ENCODE measurements around the gene GLB1L3.
"Not testable (repeated sequence)": the region's sequence is repeated elsewhere in the genome, so short reads cannot be mapped to it uniquely, and the experiment has no call there.

Gene GLB1L3

DNA sequence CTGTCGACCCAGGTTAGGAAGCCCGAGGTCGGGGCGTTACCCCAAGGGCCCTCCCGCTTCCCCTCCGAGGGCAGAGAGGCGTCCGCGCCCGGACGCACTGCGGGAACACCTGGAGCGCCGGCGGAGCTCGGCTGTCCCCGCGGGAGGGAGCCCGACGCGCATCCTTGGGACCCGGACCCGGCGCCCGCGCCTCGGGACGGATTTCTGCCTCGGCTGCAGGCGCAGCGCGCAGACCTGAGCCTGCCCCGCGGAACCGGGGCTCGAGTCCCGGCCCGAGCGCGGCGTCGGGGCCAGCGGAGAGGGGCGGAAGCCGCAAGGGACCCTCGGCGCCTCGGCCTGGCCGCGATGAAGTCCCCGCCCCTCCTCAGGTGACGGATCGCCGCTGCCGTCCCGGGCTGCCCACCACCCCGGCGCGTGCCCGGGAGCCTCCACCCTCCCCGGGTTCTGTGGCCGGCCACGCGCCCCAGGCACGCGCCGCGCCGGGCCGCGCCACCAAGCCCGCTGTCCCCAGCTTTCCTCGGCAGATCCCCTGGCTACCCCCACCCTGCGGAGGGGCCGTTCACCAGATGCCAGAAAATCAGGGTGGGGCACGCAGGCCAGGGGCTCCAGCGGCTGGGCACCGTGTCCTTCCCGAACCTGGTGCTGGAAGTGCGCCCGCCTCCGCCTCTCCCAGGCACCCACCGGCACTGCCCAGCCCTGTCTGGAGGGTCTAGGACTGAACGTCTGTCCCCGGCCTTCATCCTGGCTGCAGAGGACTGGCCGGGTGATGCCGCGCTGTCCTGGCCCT, 410 bp downstream of the GLB1L3 start:
- no peak for DNase-seq

DNA sequence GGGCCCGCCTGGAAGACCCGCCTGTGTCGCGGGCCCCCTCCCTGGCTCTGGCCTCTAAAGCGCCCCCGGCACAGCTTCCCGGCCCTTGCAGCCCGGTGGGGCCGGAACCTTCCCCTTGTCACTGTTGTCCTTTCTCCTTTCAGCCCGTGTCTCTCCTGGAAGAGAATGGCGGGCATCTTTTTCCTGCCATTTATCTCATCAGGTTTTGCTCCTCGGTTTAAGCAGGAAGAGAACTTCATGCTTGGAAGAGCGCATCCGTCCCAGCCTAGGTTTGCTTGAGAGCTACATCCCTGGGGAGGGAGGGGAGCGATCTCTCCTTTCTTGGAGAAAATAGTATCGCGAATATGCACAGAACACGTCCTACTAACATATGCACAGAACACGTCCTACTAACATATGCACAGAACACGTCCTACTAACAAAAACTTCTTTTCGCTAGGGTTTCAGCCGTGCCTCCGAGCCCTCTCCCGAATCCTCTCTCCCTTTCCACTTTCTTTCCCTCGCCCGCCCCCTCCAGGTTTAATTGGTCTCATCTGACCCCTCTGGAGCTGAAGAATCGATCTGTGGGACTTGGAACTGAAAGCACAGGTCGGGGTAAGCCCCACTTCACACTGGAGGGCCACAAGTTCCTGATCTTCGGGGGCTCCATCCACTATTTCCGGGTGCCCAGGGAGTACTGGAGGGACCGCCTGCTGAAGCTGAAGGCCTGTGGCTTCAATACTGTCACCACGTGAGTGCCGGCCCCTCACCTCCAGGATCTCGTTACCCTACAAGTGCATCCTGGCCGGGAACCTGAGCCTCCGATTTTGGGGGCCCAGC, 1.2 kb downstream of the GLB1L3 start:
- DNase-seq, result no peak

DNA sequence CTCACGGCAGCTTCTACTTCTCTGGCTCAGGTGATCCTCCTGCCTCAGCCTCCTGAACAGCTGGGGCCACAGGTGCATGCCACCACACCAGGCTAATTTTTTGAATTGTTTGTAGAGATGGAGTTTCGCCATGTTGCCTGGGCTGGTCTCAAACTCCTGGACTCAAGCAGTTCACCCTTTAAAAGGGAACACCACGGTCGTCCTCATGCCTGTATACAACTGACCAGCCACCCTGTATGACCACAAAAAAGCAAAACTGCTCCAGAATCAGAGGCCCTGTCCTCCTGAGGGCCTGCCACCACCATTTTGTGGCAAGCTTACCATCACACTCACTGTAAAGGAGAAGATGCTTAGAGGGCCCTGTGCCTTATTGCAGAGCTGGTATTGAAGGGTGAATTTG, 2.2 kb downstream of the GLB1L3 start:
- no peak for DNase-seq

DNA sequence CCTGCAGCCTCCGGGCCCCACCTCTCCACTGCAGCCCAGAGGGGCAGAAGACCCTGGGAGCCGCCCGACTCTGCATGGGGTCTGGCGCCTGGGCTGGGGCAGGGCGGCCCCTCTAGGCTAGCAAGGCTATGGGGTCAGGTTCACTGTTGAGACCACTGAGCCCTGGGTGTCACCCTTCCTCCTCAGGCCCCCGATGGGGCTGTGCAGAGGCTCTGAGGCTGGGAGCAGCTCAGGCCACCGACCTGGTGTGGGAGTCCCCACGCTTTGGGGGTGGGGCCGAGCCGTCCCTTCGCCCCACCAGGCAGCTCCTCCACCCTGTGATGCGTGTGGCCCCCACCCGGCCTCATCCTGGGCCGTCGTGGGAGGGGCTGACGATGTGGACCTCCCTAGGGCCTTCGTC, 5.5 kb downstream of the GLB1L3 start:
- not testable (repeated sequence) for DNase-seq

DNA sequence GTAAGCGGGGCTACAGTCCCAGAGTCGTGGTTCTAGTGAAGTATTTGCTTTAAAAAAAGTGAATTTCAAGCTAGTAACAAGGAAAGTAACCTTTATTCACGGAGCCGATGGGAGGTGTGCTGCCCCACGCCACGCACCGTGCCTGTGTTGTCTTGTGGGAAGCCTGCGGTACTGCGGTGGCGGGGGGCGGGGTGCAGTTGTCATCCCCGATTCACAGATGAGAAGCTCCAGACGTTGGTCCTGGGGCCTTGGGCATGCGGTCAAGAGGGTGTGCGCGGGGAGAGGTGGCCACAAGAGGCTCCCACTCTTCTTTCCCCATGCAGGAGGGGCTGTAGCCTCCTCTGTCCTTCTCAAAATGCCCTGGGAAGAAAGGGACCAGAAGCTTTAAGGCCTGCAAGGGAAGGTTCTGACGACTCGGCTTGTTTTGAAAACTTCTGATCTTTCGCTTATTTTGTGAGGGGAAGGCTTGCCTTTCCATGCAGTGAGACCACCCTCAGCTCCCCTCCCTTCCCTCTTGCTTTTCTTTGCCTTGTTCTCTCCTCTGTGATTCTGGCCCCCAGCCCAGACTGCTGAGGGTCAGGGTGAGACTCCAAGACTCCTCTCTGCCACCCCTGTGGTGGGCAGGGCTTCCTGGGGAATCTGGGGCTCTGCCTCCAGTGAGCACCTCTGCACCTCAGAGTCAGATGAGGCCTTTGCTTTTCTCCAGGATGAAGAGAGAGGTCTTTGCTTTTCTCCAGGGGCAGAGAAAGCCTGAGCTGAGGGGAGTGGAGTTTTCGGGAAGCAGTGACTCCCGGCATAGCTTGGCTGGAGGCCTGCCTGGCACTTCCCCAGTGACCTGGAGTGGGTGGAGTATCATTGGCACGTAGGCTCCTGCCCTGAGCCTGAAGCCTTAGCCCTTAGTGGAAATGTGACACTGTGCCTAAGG, 6.2 kb downstream of the GLB1L3 start:
- no peak for DNase-seq

DNA sequence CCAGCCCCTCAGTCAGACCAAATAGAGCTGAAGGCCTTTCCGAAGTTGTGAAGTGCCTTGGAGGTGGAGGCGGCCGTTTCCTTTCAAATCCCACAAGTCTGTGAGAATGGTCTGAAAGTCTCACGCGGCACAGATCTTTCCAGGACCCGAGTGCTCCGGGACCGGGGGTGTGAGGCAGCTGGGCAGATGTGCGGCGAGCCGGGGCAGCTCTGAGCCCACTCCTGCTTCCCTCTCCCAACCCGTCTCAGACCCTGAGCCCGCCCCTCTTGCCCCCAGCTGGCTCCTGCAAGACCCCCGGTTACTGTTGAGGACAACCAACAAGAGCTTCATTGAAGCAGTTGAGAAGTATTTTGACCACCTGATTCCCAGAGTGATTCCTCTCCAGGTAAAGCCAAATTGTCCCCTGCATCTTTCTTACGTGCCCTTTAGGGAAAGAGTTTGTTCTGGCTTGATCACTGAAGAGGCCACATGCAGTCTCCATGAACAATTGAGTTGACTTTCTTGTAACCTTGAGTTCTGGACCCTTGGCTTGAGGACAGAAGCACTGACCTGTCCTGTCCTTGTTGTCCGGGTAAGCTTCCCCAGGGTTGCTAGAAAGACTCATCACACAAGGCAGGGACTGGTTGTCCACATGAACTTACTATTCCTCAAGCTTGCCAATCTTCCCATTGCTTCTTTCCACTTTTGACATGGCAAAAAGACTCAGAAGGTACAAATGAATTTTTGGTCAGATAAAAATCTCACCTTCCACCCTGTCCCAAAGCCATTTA, 7.5 kb downstream of the GLB1L3 start:
- no peak for DNase-seq

DNA sequence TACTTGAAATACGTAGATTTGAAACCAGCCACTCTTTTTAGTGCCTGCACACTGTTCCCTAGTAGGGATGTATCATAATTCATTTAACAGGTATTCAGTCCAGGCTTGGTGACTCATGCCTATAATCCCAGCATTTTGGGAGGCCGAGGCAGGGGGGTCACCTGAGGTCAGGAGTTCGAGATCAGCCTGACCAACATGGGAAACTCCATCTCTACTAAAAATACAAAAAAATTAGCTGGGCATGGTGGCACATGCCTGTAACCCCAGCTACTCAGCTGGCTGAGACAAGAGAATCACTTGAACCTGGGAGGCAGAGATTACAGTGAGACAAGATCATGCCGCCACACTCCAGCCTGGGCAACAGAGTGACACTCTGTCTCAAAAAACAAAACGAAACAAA, 8.2 kb downstream of the GLB1L3 start:
- DNase-seq, result not testable (repeated sequence)

DNA sequence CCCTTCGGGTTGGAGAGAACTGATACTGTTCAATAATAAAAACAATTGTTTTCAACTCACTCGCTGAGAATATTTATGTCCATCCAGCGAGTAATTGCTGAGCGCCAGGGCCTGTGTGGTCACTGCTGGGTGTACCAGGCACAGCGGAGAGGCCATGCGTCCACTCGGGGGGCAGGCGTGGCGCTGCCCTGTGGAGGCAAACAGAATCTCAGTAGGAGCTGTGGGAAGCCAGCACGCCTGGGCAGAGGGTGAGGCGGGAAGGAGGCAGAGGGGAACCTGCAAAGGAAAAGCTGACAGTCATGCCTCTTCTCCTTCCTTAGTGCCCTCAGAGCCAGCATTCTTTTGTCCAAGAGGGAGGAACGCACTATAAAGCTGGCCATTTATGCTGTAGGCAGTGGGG, 11.4 kb downstream of the GLB1L3 start:
- no peak for DNase-seq

DNA sequence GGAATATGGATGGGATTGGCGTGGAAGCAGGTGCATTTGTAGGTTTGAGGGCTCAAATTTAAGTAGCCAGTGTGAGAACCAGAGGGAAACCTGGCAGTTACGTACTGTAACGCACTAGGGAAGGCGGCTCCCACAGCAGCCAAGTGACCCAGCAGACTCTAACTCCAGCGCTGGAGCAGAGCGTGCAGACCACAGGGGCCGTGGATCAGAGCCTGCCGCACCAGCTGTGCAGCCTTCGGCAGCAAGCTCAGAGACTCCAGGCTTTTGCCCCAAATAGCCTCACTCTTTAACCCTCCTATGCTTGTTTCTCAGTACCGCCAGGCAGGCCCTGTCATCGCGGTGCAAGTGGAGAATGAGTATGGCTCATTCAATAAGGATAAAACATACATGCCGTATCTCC, 12.3 kb downstream of the GLB1L3 start:
- no peak for DNase-seq

DNA sequence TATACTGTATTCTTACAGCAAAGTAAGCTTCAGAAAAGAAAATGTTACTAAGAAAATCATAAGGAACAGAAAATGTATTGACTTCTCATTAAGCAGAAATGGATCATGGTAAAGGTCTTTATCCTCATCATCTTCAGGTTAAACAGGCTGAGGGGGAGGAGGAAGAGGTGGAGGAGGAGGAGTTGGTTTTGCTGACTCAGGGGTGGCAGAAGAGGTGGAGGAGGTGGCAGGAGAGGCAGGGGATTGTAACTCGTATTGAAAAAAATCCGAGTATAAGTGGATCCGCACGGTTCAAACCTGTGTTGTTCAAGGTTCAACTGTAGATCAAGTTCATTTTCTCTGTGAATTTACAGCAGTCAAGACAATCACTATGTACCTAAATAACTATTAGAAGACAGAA, 13.0 kb downstream of the GLB1L3 start:
- no peak for DNase-seq

DNA sequence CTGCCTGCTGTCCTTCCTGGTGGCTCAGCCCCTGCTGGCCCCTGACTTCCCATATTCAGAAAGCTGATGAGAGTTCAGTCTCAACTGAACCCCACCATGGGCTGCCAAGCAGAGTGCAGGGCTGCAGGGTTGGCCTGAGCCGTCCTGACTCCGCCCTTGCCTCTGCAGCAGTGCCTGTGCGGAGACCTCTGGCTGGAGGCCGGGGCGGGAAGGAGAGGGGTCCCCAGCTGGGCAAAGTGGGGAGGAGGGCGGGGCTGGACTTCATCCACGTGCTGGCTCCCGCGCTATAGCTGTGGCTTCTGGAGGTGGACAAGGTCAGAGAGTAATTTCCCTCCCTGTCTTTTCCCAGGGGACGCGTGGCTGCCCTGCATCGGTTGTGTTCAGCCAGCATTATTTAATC, 13.6 kb downstream of the GLB1L3 start:
- no peak for DNase-seq

DNA sequence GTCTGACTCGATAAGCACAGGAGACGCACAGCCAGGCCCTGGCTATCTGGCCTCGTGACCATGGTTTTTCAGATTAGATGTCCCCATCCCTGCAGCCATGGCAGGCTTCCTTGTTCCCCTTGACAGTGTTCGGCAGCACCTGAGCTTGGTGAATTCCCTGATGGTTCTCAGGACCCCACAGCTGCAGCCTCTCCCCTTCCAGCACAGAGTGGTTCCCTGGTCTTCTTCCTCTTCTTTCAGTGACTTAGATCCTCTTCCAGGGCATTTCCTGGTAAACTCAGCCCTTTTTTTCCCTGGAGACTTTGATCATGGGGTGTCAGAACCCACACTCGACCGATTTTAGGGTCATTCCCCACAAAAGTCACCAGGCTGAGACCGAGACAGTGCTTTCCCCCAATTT, 14.5 kb downstream of the GLB1L3 start:
- no peak for DNase-seq

DNA sequence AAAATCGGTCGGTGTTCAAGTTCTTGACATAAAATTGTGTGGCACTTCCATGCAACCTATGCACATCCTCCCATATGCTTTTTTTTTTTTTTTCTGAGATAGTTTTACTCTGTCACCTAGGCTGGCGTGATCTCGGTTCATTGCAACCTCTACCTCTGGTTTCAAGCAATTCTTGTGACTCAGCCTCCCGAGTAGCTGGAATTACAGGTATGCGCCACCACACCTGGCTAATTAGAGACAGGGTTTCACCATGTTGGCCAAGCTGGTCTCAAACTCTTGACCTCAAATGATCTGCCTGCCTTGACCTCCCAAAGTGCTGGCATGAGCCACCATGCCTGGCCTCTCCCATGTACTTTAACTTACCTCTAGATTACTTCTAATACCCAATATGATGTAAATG, 15.0 kb downstream of the GLB1L3 start:
- DNase-seq, result no peak

DNA sequence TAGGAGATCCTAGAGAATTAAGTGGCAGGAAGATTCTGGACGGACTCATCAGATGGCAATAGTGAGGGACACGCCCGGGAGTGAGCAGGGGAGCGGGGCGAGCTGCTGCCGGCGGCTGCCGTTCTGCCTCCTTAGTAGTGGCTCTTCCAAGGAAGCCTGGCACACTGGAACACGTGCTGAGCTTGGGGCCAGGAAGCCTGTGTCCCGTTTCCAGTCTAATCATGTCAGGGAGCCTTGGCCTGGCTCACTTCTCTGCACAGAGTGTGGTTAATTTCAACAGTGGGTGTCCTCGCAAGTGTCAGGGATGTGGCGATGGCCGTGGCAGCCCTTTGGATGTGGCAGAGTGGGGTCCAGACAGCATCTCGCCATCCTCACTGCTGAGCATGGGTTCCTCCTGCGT, 16.5 kb downstream of the GLB1L3 start:
- no peak for DNase-seq

DNA sequence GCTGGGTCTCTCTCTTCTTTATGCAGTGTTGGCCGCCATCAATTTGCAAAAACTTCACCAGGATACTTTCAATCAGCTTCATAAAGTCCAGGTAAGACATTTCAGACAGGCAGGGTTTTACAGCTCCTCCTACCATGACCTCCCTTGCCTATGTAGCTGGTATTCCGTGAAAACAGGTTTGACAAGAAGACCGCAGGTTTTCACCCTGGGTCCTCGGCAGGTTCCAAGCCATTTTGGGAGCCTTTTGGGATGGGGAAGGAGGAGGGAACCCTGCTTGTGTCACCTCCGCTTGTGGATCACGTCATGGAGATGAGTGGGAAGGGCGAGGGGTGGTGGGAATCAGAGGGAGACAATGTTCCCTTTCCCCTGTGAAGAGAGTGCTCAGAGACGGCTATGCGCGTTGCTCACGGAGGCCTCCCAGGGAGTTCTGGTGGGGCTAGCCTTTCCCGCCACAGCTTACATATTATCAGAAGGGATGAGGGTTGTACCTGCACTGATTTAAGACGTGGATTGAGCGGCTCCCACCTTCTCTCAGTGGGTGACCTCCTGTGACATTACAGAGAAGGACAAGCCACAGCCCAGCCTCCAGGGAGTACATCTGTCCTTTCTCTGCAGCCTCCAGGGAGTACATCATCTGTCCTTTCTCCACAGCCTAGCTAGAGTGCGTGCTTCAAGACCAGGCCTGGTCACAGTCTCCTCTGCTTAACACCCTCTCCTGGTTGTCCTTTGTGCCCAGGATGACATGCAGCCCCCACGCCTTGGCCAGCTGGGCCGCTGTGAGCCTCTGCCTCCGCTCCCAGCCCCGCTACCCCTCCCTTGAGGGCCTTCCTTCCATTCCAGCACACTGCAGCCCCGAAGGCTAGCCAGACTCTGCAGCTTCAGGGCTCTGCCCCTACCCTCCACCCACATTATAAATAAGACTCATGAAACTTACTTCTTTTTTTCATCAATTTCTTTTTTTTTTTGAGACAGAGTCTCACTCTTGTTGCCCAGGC, 17.2 kb downstream of the GLB1L3 start:
- DNase-seq, result no peak

DNA sequence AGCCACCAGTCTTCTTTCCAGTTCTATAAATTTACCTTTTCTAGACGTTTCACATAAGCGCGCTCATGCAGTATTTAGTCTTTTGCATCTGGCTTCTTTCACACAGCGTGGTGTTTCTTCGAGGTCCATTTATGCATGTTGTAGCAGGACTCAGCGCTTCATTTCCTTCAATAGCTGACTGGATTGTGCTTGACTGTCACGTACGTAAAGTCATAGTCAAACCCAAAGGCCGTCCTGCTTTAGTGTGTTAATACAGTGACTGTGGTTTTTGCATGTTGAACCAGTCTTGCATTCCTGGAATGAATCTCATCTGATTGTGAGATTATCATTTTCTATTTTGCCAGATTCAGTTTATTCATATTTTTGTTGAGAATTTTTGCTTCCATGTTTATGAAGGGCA, 18.5 kb downstream of the GLB1L3 start:
- DNase-seq, result no peak

DNA sequence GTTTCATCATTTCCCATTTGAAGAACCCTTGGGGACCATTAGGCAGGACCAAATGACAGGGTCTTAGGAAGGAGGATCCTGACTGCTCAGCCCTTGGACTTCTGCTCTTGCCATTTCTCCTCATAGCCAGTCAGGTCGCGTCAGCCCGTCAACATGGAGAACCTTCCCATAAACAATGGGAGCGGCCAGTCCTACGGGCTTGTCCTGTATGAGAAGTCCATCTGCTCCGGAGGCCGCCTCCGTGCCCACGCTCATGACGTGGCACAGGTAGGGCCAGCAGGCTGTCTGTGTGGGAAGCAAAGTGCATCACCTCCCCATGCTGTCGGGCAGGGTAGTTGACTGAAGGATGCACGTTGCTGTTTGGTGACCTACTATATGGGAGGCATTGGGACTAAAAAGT, 36.0 kb downstream of the GLB1L3 start:
- no peak for DNase-seq

DNA sequence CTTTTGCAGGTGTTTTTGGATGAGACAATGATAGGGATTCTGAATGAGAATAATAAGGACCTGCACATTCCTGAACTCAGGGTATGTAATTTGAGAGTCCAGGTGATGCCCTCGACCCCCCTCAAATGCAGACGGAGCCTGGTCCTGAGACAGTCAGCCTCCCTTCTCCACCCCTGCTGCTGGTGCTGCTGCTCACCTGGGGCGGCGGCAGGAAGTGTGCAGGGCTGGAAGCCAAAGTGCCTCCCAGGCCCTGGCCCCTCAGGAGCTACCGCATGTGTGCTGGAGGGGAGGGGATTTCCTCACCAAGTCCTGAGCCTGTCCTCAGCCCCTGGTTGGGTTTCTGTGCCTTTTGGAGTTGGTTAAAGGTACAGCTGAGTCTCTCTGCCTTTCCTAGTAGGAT, 36.6 kb downstream of the GLB1L3 start:
- no peak for DNase-seq

DNA sequence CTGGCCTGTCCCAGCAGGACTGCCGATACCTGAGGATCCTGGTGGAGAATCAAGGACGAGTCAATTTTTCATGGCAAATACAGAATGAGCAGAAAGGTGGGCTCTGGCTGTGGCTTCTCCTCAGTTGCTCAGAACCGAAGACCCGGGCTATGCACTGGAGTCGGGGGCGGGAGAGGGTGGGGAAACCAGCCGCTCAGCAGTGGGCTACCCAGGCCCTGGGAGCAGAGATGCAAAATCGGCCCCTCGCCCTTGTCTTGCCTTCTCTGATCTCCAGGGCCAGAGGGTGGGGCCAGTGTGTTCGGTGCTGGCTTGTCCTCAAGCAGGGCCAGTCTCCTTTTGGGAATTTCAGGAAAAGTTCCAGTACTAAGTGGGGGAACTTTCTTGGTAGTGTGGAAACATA, 37.2 kb downstream of the GLB1L3 start:
- no peak for DNase-seq

DNA sequence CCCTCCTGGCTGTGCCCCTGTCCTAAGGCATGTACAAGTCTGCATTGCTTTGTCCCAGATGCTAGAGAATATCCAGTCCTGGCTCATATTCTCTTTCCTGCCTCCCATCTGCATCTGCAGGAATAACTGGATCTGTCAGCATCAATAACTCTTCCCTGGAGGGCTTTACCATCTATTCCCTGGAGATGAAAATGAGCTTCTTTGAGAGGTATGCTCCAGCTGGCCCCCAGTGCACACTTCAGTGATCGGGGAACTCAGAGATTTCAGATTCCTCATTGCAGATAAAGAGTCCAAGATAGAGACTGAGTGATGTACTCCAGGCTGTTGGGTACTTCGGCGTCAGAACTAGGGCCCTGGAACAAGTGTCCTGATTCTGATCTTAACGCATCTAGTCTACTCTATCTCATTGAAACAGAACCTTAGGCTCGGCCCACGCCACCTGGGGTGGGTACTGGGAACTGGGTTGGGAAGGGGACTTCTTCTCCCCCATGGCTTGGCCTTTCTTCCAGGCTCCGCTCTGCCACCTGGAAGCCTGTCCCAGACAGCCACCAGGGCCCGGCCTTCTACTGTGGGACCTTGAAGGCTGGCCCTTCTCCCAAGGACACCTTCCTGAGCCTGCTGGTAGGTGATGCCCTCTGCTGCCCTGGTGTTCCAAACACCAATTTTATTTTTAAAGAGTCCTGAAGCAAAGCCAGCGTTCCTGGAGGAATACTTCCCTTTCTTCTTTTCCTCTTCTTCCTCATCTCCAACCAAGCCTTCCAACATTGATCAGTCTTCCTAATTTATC, 37.8 kb downstream of the GLB1L3 start:
- no peak for DNase-seq
